ENCODE data around the gene LTBP3. TPM values are rescaled to one million over a fixed set of nuclear protein-coding genes. Genes with fewer than 3 reads are reported as not detected.

Gene LTBP3
- total RNA-seq, 2 experiments from 2014 or later: 11.2 to 13.8 TPM

DNA sequence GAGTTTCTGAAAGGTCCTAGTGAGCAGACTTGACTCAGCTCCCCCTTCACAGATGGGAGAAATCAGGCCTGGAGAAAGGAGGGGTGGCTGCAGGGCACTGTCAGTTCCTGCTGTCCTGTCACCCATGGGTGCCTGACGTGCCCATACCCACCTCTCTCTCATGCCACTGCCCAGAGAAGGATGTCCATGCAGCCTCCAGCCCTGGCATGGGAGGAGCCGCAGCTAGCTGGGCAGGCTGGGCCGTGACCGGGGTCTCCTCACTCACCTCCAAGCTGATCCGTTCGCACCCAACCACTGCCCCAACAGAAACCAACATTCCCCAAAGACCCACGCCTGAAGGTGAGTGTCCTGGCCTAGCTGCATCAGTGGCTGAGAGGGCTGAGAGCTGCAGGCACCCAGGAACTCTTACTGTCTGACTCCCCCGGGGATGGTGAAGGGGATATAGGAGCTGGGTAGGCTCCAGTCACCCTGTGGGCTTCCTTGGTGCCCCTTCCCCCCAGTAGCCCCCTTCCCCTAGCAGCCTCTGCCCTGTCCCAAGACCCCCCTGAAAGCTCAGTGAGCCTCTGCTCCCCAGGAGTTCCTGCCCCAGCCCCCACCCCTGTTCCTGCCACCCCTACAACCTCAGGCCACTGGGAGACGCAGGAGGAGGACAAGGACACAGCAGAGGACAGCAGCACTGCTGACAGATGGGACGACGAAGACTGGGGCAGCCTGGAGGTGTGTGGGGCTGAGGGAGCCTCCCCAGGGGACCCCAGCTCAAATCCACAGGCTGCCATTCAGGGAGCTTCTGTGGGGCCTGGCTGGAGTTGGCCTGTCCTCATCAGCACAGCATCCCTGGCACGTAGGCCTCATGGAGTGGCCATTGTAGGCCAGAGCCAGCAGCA lies 21.5 kb downstream of the LTBP3 start:
- ChIA-PET CTCF (ENCODE audit: unreplicated experiment) (no interaction called here), POLR2A (interaction anchor here (0.6 kb wide), 2 partner anchors 28 to 129 kb away, joined by 3 to 4 read pairs; no protein-coding TSS in a partner anchor)
- H2AFZ ChIP-seq (ENCODE audit: low read length): no peak overlapping the region
- H3K9me3 ChIP-seq (ENCODE audit: low read length): no peaks in the 10 kb centered on the region
- DNase-seq (ENCODE audit: low spot score): no peak
- no peaks in the 10 kb centered on the region for H3K79me2 ChIP-seq (ENCODE audit: insufficient read depth, low read depth, low read length)
- no peaks in the 10 kb centered on the region for H3K9me2 ChIP-seq (ENCODE audit: insufficient read depth, low read length)
- peaks cover 16% of the 10 kb centered on the region for H3K4me1 ChIP-seq (ENCODE audit: insufficient read depth, low read length, poor library complexity, severe bottlenecking)
- intact Hi-C loops (cut with micrococcal nuclease; ENCODE audit: unreplicated experiment): no loop called here
- no peak overlapping the region for H3K4me2 ChIP-seq (ENCODE audit: low read length)
- TF ChIP-seq EZH2phosphoT487 (IDR thresholded peaks at IDR 0.05; ENCODE audit: borderline replicate concordance, low read depth, low read length): no peak
- TF ChIP-seq, protein P1, sequence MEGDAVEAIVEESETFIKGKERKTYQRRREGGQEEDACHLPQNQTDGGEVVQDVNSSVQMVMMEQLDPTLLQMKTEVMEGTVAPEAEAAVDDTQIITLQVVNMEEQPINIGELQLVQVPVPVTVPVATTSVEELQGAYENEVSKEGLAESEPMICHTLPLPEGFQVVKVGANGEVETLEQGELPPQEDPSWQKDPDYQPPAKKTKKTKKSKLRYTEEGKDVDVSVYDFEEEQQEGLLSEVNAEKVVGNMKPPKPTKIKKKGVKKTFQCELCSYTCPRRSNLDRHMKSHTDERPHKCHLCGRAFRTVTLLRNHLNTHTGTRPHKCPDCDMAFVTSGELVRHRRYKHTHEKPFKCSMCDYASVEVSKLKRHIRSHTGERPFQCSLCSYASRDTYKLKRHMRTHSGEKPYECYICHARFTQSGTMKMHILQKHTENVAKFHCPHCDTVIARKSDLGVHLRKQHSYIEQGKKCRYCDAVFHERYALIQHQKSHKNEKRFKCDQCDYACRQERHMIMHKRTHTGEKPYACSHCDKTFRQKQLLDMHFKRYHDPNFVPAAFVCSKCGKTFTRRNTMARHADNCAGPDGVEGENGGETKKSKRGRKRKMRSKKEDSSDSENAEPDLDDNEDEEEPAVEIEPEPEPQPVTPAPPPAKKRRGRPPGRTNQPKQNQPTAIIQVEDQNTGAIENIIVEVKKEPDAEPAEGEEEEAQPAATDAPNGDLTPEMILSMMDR (conservative IDR thresholded peaks at IDR 0.05; ENCODE audit: low read length): no peak
- H3K36me3 ChIP-seq (ENCODE audit: insufficient read depth, low read length): peaks cover 22% of the 10 kb centered on the region; the same call in 1 of the 2 replicates
- no peak overlapping the region for H3K4me3 ChIP-seq (ENCODE audit: low read depth, low read length, poor library complexity, severe bottlenecking)
- BruUV-seq (replicated peaks): no TSS peak
- H4K20me1 ChIP-seq (ENCODE audit: insufficient read depth, low read length): no peaks in the 10 kb centered on the region
- no peak overlapping the region for H3K27ac ChIP-seq (ENCODE audit: low read depth, low read length, poor library complexity, severe bottlenecking)

DNA sequence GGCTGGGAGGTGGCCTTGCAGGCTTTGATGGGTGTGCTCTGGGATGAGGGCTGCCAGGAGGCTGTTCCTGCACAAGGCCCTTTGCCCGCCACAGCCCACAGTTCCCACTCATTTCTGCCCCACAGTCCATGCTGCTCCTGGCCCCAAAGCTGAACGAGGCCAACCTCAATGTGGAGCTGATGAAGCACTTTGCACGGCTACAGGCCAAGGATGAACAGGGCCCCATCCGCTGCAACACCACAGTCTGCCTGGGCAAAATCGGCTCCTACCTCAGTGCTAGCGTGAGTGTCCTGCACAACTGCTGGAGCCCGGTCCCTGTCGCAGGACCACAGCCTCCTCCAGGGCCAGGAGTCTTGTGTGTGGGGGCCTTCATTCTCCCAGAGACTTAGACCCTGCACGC lies 23.1 kb downstream of the LTBP3 start:
- intact Hi-C loops (cut with micrococcal nuclease; ENCODE audit: unreplicated experiment): no loop called here
- POLR2A ChIA-PET: no interaction called here
- H3K36me3 ChIP-seq (ENCODE audit: insufficient read depth, low read length): peaks cover 33% of the 10 kb centered on the region; the same call in 1 of the 2 replicates
- TF ChIP-seq EZH2phosphoT487 (IDR thresholded peaks at IDR 0.05; ENCODE audit: borderline replicate concordance, low read depth, low read length): no peak
- no peak overlapping the region for H3K27ac ChIP-seq (ENCODE audit: low read depth, low read length, poor library complexity, severe bottlenecking)
- DNase-seq (ENCODE audit: low spot score): no peak
- H3K4me3 ChIP-seq (ENCODE audit: low read depth, low read length, poor library complexity, severe bottlenecking): no peak overlapping the region
- no peaks in the 10 kb centered on the region for H3K79me2 ChIP-seq (ENCODE audit: insufficient read depth, low read depth, low read length)
- H3K9me3 ChIP-seq (ENCODE audit: low read length): no peaks in the 10 kb centered on the region
- no peaks in the 10 kb centered on the region for H3K9me2 ChIP-seq (ENCODE audit: insufficient read depth, low read length)
- CTCF ChIA-PET (ENCODE audit: unreplicated experiment): no interaction called here
- peaks cover 6% of the 10 kb centered on the region for H3K4me1 ChIP-seq (ENCODE audit: insufficient read depth, low read length, poor library complexity, severe bottlenecking)
- no peak overlapping the region for H3K4me2 ChIP-seq (ENCODE audit: low read length)
- no peak overlapping the region for H2AFZ ChIP-seq (ENCODE audit: low read length)
- BruUV-seq (replicated peaks): no TSS peak
- H4K20me1 ChIP-seq (ENCODE audit: insufficient read depth, low read length): no peaks in the 10 kb centered on the region

DNA sequence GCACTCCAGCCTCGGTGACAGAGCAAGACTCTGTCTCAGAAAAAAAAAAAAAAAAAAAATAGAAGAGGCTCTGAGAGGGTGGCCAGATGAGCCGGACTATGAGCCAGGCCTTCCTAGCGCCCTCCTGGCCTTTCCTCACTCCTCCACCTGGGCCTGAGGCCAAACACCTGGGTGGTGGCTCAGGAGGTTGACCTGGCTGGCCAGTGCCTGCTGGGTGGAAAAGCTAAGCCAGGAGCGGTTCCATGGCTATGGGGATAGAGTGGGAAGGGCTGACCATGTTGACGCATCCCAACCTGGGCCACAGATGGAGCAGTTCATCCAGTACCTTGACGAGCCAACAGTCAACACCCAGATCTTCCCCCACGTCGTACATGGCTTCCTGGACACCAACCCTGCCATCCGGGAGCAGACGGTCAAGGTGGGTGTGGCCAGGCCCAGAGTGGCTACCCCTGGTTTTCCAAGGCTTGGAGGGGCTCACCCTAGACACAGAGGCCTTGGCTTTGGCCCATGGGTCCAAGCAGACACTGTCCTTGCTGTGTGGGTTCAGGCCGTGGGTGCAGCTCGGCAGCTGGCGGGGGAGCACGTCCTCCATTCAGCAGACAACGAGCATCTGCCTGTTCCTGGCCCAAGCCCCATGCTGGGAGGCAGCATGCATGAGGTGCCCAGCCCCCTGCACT lies 25.6 kb downstream of the LTBP3 start:
- Histone ChIP-seq H3K4me3 (ENCODE audit: low read depth, low read length, poor library complexity, severe bottlenecking) (no peak overlapping the region), H3K27ac (ENCODE audit: low read depth, low read length, poor library complexity, severe bottlenecking) (no peak overlapping the region), H3K36me3 (ENCODE audit: insufficient read depth, low read length) (peaks cover 22% of the 10 kb centered on the region; the same call in 1 of the 2 replicates), H2AFZ (ENCODE audit: low read length) (no peak overlapping the region), H3K4me2 (ENCODE audit: low read length) (no peak overlapping the region), H3K9me2 (ENCODE audit: insufficient read depth, low read length) (no peaks in the 10 kb centered on the region), H4K20me1 (ENCODE audit: insufficient read depth, low read length) (no peaks in the 10 kb centered on the region), H3K9me3 (ENCODE audit: low read length) (no peaks in the 10 kb centered on the region), H3K4me1 (ENCODE audit: insufficient read depth, low read length, poor library complexity, severe bottlenecking) (peaks cover 8% of the 10 kb centered on the region), H3K79me2 (ENCODE audit: insufficient read depth, low read depth, low read length) (no peaks in the 10 kb centered on the region)
- POLR2A ChIA-PET: no interaction called here
- CTCF ChIA-PET (ENCODE audit: unreplicated experiment): no interaction called here
- BruUV-seq (replicated peaks): no TSS peak
- intact Hi-C loops (cut with micrococcal nuclease; ENCODE audit: unreplicated experiment): no loop called here
- DNase-seq (ENCODE audit: low spot score): no peak
- TF ChIP-seq, protein P1 (conservative IDR thresholded peaks at IDR 0.05; ENCODE audit: low read length): no peak
- TF ChIP-seq EZH2phosphoT487 (IDR thresholded peaks at IDR 0.05; ENCODE audit: borderline replicate concordance, low read depth, low read length): no peak

Measured in OCI-LY7 (cell line).